Cardiac muscle cell (in vitro differentiated cells and primary cell): ENCODE results near the gene FBXL2. TPM values are rescaled to one million over a fixed set of nuclear protein-coding genes. Genes with fewer than 3 reads are reported as not detected.

Experiments used
- DNase-seq, 2 donors: peaks; one replicate each; pipeline versions ENCODE4 v3.0.0 to v3.0.0-alpha.2; 2010 to 2017; ENCODE audit warnings: low read depth in 1 of 2, low spot score in 1 of 2
- H3K27ac ChIP-seq: fragments of 200-600 bp; sonication (generic); 2 replicates; pipeline ENCODE4 v1.5.1; 2016
- H3K27me3 ChIP-seq: fragments of 200-600 bp; sonication (generic); 2 replicates; pipeline ENCODE4 v1.6.0; 2016; ENCODE audit warnings: control low read depth
- H3K36me3 ChIP-seq: fragments of 200-600 bp; sonication (generic); 2 replicates; pipeline ENCODE4 v1.5.1; 2016; ENCODE audit warnings: control low read depth
- H3K4me1 ChIP-seq: fragments of 200-600 bp; sonication (generic); 2 replicates; pipeline ENCODE4 v1.8.1; 2017; ENCODE audit warnings: low read depth, mild to moderate bottlenecking, mixed run types
- H3K4me3 ChIP-seq: fragments of 200-600 bp; sonication (generic); 2 replicates; pipeline ENCODE4 v1.5.1; 2016; ENCODE audit warnings: mild to moderate bottlenecking
- H3K9me3 ChIP-seq: fragments of 200-600 bp; sonication (generic); 2 replicates; pipeline ENCODE4 v1.5.1; 2017; ENCODE audit warnings: low read depth, mild to moderate bottlenecking, control low read depth
- polyA plus RNA-seq: library from polyadenylated mRNA; unstranded; fragments of >200 nt; fragmentation: Nextera tagmentation; extraction: Ambion mirVana; gene quantifications from 2 replicates; pipeline ENCODE4 v1.2.1, GENCODE V29; 2016
- total RNA-seq: library from RNA; depleted of rRNA; stranded (reverse); fragments of >200 nt; gene quantifications from 2 replicates; pipeline ENCODE4 v1.2.3, GENCODE V29; 2016
- TF ChIP-seq, protein P1 (sequence below): IDR thresholded peaks from 2 replicates; pipeline ENCODE4 v1.5.1; 2012; ENCODE audit warnings: low read depth, mild to moderate bottlenecking, low read length

FBXL2 gene
- total and polyA plus RNA-seq, 2 experiments from 2014 or later: 17.5 to 27.6 TPM

DNA sequence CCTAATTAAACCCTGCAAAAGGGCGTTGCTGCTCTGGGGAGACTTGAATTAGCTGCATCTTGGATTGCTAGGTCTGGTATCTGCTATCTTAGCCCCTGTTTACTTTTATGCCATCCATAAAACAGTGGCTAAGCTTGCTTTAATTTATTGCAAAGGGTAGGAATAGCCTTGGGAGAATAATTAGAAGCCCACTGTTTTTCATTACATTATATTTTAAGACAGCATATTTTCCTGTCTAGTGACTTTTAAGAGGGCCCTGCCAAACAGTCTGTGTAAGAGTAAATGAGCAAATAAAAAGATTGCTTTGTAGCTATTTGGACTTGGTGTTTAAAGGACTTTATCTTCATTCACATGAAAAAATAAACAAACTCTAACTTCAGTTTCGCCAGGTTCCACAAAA, 41.2 kb upstream of the FBXL2 start:
- TF ChIP-seq, protein P1, sequence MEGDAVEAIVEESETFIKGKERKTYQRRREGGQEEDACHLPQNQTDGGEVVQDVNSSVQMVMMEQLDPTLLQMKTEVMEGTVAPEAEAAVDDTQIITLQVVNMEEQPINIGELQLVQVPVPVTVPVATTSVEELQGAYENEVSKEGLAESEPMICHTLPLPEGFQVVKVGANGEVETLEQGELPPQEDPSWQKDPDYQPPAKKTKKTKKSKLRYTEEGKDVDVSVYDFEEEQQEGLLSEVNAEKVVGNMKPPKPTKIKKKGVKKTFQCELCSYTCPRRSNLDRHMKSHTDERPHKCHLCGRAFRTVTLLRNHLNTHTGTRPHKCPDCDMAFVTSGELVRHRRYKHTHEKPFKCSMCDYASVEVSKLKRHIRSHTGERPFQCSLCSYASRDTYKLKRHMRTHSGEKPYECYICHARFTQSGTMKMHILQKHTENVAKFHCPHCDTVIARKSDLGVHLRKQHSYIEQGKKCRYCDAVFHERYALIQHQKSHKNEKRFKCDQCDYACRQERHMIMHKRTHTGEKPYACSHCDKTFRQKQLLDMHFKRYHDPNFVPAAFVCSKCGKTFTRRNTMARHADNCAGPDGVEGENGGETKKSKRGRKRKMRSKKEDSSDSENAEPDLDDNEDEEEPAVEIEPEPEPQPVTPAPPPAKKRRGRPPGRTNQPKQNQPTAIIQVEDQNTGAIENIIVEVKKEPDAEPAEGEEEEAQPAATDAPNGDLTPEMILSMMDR: no peak
- no peak overlapping the region for H3K4me3 ChIP-seq
- H3K36me3 ChIP-seq: no peaks in the 10 kb centered on the region
- H3K9me3 ChIP-seq: no peaks in the 10 kb centered on the region
- H3K27me3 ChIP-seq: no peaks in the 10 kb centered on the region
- no peak overlapping the region for H3K27ac ChIP-seq
- no peaks in the 10 kb centered on the region for H3K4me1 ChIP-seq
- DNase-seq: no peak

DNA sequence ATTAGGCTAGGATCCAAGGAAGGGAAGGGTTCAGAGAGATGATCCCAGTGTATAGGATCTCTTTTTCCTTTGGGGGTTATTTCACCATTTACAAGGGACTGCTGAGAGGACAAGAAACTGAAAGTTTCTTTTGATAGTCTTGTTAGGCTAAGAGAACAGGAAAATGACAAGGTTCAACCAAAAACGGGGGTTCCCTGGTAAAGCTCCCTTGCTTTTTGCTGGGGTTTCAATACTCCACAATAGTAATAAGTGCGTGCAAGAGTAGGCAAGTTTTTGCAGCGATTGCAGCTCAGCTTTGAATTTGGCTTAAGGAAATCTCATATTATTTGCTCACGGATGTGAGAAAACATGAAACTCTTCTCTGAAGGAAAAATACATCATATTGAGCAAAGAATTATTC, 39.8 kb upstream of the FBXL2 start:
- Histone ChIP-seq H3K27me3 (no peaks in the 10 kb centered on the region), H3K36me3 (no peaks in the 10 kb centered on the region), H3K9me3 (no peaks in the 10 kb centered on the region), H3K27ac (no peak overlapping the region), H3K4me3 (no peak overlapping the region), H3K4me1 (no peaks in the 10 kb centered on the region)
- TF ChIP-seq, protein P1: no peak
- no peak for DNase-seq

GRCh38 chr3:33238923-33239322, 38.3 kb upstream of the FBXL2 start:
- H3K27me3 ChIP-seq: no peaks in the 10 kb centered on the region
- no peaks in the 10 kb centered on the region for H3K9me3 ChIP-seq
- no peak for DNase-seq
- H3K4me3 ChIP-seq: no peak overlapping the region
- H3K4me1 ChIP-seq: no peaks in the 10 kb centered on the region
- TF ChIP-seq, protein P1: no peak
- H3K27ac ChIP-seq: no peak overlapping the region
- no peaks in the 10 kb centered on the region for H3K36me3 ChIP-seq

- Histone ChIP-seq H3K4me3 (no peak overlapping the region), H3K36me3 (no peaks in the 10 kb centered on the region), H3K9me3 (no peaks in the 10 kb centered on the region), H3K27ac (no peak overlapping the region), H3K27me3 (no peaks in the 10 kb centered on the region), H3K4me1 (no peaks in the 10 kb centered on the region)
- no peak for DNase-seq
- TF ChIP-seq, protein P1: no peak
Measured at GRCh38 chr3:33240261-33240660, 37.0 kb upstream of the FBXL2 start.

DNA sequence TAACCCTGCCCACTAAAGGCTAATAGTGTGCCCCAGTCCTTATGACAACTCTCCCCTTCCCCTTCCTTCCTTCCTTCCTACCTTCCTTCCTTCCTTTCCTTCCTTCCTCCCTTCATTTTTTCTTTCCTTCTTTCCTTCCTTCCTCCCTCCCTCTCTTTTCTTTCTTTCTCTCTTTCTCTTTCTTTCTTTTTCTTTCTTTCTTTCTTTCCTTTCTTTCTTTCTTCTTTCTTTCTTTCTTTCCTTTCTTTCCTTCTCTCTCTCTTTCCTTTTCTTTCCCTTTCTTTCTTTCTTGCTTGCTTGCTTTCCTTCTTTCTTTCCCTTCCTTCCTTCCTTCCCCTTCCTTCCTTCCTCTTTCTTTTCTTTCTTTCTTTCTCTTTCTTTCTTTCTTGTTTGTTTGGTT, 30.5 kb upstream of the FBXL2 start:
- H3K9me3 ChIP-seq: no peaks in the 10 kb centered on the region
- H3K27me3 ChIP-seq: no peaks in the 10 kb centered on the region
- TF ChIP-seq, protein P1: no peak
- H3K4me1 ChIP-seq: no peaks in the 10 kb centered on the region
- H3K4me3 ChIP-seq: no peak overlapping the region
- no peaks in the 10 kb centered on the region for H3K36me3 ChIP-seq
- no peak overlapping the region for H3K27ac ChIP-seq
- no peak for DNase-seq

- no peaks in the 10 kb centered on the region for H3K27me3 ChIP-seq
- TF ChIP-seq, protein P1: no peak
- H3K36me3 ChIP-seq: no peaks in the 10 kb centered on the region
- H3K4me3 ChIP-seq: no peak overlapping the region
- H3K4me1 ChIP-seq: no peaks in the 10 kb centered on the region
- H3K27ac ChIP-seq: no peak overlapping the region
- DNase-seq: peak; percentile 5 to 32
- no peaks in the 10 kb centered on the region for H3K9me3 ChIP-seq
Measured at GRCh38 chr3:33250712-33251111, 26.5 kb upstream of the FBXL2 start.
